ENCODE results near the gene TRIM61.

The TRIM61 gene

GRCh38 chr4:165013691-165014090 lies 36.2 kb upstream of the TRIM61 start:
- no peak overlapping the region for H3K4me3 ChIP-seq (ENCODE audit: low read length)
- no peak overlapping the region for H3K27ac ChIP-seq (ENCODE audit: low read length)
- no peaks in the 10 kb centered on the region for H3K9me2 ChIP-seq (replicated peaks; ENCODE audit: insufficient read depth, low read length)
- no peaks in the 10 kb centered on the region for H3K36me3 ChIP-seq (replicated peaks; ENCODE audit: insufficient read depth, low read length)
- no peaks in the 10 kb centered on the region for H3K9me3 ChIP-seq (replicated peaks; ENCODE audit: insufficient read depth, low read length)
- no peaks in the 10 kb centered on the region for H3K27me3 ChIP-seq (replicated peaks; ENCODE audit: insufficient read depth, low read length)
- no peak overlapping the region for H2AFZ ChIP-seq (ENCODE audit: low read length)
- no peak overlapping the region for H3K9ac ChIP-seq (ENCODE audit: low read length)
- H3F3A ChIP-seq (ENCODE audit: insufficient read depth, low read length), result peaks cover 15% of the 10 kb centered on the region
- no peak for DNase-seq
- H3K4me2 ChIP-seq (ENCODE audit: low read depth, low read length), result no peak overlapping the region
- TF ChIP-seq EZH2 (optimal IDR thresholded peaks at IDR 0.05; ENCODE audit: low read depth, low read length), result no peak
- TF ChIP-seq CTCF (IDR thresholded peaks at IDR 0.05; ENCODE audit: low read length), result no peak
- no peak for TF ChIP-seq EZH2phosphoT487 (IDR thresholded peaks at IDR 0.05; ENCODE audit: low read length)
- H3K4me1 ChIP-seq (ENCODE audit: low read length), result peaks cover 25% of the 10 kb centered on the region
- H4K20me1 ChIP-seq (ENCODE audit: insufficient read depth, low read length), result no peaks in the 10 kb centered on the region
- no peaks in the 10 kb centered on the region for H3K79me2 ChIP-seq (ENCODE audit: low read length)

GRCh38 chr4:165011403-165011802 lies 33.9 kb upstream of the TRIM61 start:
- peak overlapping the region; percentile 51 for H3K9ac ChIP-seq (ENCODE audit: low read length)
- peak overlapping the region; percentile 91 for H3K27ac ChIP-seq (ENCODE audit: low read length)
- H3K4me1 ChIP-seq (ENCODE audit: low read length), result peaks cover 25% of the 10 kb centered on the region
- peaks cover 15% of the 10 kb centered on the region for H3F3A ChIP-seq (ENCODE audit: insufficient read depth, low read length)
- DNase-seq, result no peak
- no peaks in the 10 kb centered on the region for H4K20me1 ChIP-seq (ENCODE audit: insufficient read depth, low read length)
- H3K36me3 ChIP-seq (replicated peaks; ENCODE audit: insufficient read depth, low read length), result no peaks in the 10 kb centered on the region
- no peaks in the 10 kb centered on the region for H3K27me3 ChIP-seq (replicated peaks; ENCODE audit: insufficient read depth, low read length)
- no peaks in the 10 kb centered on the region for H3K9me2 ChIP-seq (replicated peaks; ENCODE audit: insufficient read depth, low read length)
- H2AFZ ChIP-seq (ENCODE audit: low read length), result peak overlapping the region; percentile 42; the same call in 1 of the 2 replicates
- H3K79me2 ChIP-seq (ENCODE audit: low read length), result no peaks in the 10 kb centered on the region
- H3K9me3 ChIP-seq (replicated peaks; ENCODE audit: insufficient read depth, low read length), result no peaks in the 10 kb centered on the region
- H3K4me3 ChIP-seq (ENCODE audit: low read length), result peak overlapping the region; percentile 10; the same call in 1 of the 2 replicates
- TF ChIP-seq EZH2 (optimal IDR thresholded peaks at IDR 0.05; ENCODE audit: low read depth, low read length), result no peak
- peak overlapping the region; percentile 56 for H3K4me2 ChIP-seq (ENCODE audit: low read depth, low read length)

- H3K27me3 ChIP-seq (replicated peaks; ENCODE audit: insufficient read depth, low read length), result no peaks in the 10 kb centered on the region
- H3K9ac ChIP-seq (ENCODE audit: low read length), result peak overlapping the region; percentile 51
- H3K27ac ChIP-seq (ENCODE audit: low read length), result peak overlapping the region; percentile 91
- H3K4me3 ChIP-seq (ENCODE audit: low read length), result peak overlapping the region; percentile 10; the same call in 1 of the 2 replicates
- no peak for TF ChIP-seq CTCF (IDR thresholded peaks at IDR 0.05; ENCODE audit: low read length)
- no peak for TF ChIP-seq EZH2 (optimal IDR thresholded peaks at IDR 0.05; ENCODE audit: low read depth, low read length)
- TF ChIP-seq EZH2phosphoT487 (IDR thresholded peaks at IDR 0.05; ENCODE audit: low read length), result no peak
- H3F3A ChIP-seq (ENCODE audit: insufficient read depth, low read length), result peaks cover 15% of the 10 kb centered on the region
- H3K79me2 ChIP-seq (ENCODE audit: low read length), result no peaks in the 10 kb centered on the region
- H3K9me3 ChIP-seq (replicated peaks; ENCODE audit: insufficient read depth, low read length), result no peaks in the 10 kb centered on the region
- H2AFZ ChIP-seq (ENCODE audit: low read length), result peak overlapping the region; percentile 42
- DNase-seq, result peak; percentile 86
- H4K20me1 ChIP-seq (ENCODE audit: insufficient read depth, low read length), result no peaks in the 10 kb centered on the region
- H3K4me2 ChIP-seq (ENCODE audit: low read depth, low read length), result peak overlapping the region; percentile 56
- no peaks in the 10 kb centered on the region for H3K9me2 ChIP-seq (replicated peaks; ENCODE audit: insufficient read depth, low read length)
- peaks cover 25% of the 10 kb centered on the region for H3K4me1 ChIP-seq (ENCODE audit: low read length)
- no peaks in the 10 kb centered on the region for H3K36me3 ChIP-seq (replicated peaks; ENCODE audit: insufficient read depth, low read length)
Measured at GRCh38 chr4:165010991-165011390, 33.5 kb upstream of the TRIM61 start.

GRCh38 chr4:165010487-165010886 lies 33.0 kb upstream of the TRIM61 start:
- no peaks in the 10 kb centered on the region for H3K9me2 ChIP-seq (replicated peaks; ENCODE audit: insufficient read depth, low read length)
- DNase-seq, result no peak
- H3K4me3 ChIP-seq (ENCODE audit: low read length), result peak overlapping the region; percentile 2; the same call in 1 of the 2 replicates
- H3K27ac ChIP-seq (ENCODE audit: low read length), result peak overlapping the region; percentile 91
- H3K79me2 ChIP-seq (ENCODE audit: low read length), result no peaks in the 10 kb centered on the region
- H3K4me1 ChIP-seq (ENCODE audit: low read length), result peaks cover 25% of the 10 kb centered on the region
- no peaks in the 10 kb centered on the region for H4K20me1 ChIP-seq (ENCODE audit: insufficient read depth, low read length)
- no peaks in the 10 kb centered on the region for H3K27me3 ChIP-seq (replicated peaks; ENCODE audit: insufficient read depth, low read length)
- peaks cover 15% of the 10 kb centered on the region for H3F3A ChIP-seq (ENCODE audit: insufficient read depth, low read length)
- no peaks in the 10 kb centered on the region for H3K36me3 ChIP-seq (replicated peaks; ENCODE audit: insufficient read depth, low read length)
- H3K9me3 ChIP-seq (replicated peaks; ENCODE audit: insufficient read depth, low read length), result no peaks in the 10 kb centered on the region
- peak overlapping the region; percentile 56 for H3K4me2 ChIP-seq (ENCODE audit: low read depth, low read length)
- peak overlapping the region; percentile 42 for H2AFZ ChIP-seq (ENCODE audit: low read length)
- no peak for TF ChIP-seq CTCF (IDR thresholded peaks at IDR 0.05; ENCODE audit: low read length)
- H3K9ac ChIP-seq (ENCODE audit: low read length), result peak overlapping the region; percentile 51
